ENCODE results near the gene NAB2.
"Not testable (repeated sequence)": the region's sequence is repeated elsewhere in the genome, so short reads cannot be mapped to it uniquely, and the experiment has no call there.

Gene NAB2

GRCh38 chr12:57107456-57108155 lies 18.7 kb downstream of the NAB2 start:
- H3K27me3 ChIP-seq (ENCODE audit: insufficient read depth, low read length): no peaks in the 10 kb centered on the region
- no peak overlapping the region for H3K4me3 ChIP-seq (ENCODE audit: low read length)
- H3K4me1 ChIP-seq (ENCODE audit: insufficient read depth, low read length): peaks cover 24% of the 10 kb centered on the region; the same call in 1 of the 2 replicates
- H3K27ac ChIP-seq (ENCODE audit: low read length): no peak overlapping the region
- H3K9ac ChIP-seq (ENCODE audit: low read depth, low read length): no peak overlapping the region
- H3K36me3 ChIP-seq (ENCODE audit: insufficient read depth, low read depth, low read length): peaks cover 29% of the 10 kb centered on the region
- H3K9me3 ChIP-seq (ENCODE audit: insufficient read depth, low read depth, low read length): no peaks in the 10 kb centered on the region

DNA sequence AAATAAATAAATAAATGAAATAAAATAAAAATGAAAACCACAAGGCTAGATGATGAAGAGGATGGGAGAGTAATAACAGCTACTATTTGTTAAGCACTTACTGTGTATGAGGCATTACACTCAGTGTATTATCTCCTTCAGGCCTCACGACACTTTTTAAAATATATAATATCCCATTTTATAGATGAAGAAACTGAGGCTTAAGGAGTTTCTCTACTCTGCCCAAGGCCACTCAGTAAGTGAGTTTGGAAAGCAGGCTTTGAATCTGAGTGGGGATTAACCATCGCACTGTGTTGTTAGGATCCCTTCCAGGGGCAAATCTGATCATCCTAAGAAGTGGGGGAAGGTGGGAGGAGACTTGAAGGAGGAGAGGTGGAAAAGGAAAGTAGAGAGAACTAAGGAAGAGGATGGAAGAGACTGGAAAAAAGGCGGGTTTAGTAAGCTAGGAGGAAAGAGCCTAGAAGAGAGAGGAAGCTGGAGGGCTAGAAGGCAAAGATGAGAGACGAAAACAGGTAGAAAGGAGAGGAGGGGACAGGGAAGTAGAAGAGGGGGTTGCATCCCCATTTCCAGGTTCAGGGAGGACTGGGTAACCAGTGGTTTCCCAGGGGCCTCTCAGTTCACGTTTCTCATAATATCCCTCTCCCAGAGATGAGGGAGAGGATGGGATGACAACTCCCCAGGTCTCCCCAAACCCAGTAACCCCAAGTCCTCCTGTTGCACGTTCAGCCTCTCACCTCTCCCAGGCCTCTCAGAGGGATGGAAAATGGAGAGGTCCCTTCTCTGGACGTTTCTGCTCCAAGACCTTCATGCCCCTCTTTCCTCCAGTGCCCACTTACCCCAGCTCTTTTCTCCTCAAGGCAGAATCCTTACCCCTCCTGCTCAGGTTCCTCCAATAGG lies 20.5 kb downstream of the NAB2 start:
- Histone ChIP-seq H3K4me1 (ENCODE audit: insufficient read depth, low read length) (peaks cover 24% of the 10 kb centered on the region; the same call in 1 of the 2 replicates), H3K9ac (ENCODE audit: low read depth, low read length) (peak overlapping the region; percentile 83; the same call in 1 of the 2 replicates), H3K27me3 (ENCODE audit: insufficient read depth, low read length) (no peaks in the 10 kb centered on the region), H3K4me3 (ENCODE audit: low read length) (peak overlapping the region; percentile 64), H3K27ac (ENCODE audit: low read length) (peak overlapping the region; percentile 41), H3K9me3 (ENCODE audit: insufficient read depth, low read depth, low read length) (no peaks in the 10 kb centered on the region), H3K36me3 (ENCODE audit: insufficient read depth, low read depth, low read length) (peaks cover 24% of the 10 kb centered on the region)

DNA sequence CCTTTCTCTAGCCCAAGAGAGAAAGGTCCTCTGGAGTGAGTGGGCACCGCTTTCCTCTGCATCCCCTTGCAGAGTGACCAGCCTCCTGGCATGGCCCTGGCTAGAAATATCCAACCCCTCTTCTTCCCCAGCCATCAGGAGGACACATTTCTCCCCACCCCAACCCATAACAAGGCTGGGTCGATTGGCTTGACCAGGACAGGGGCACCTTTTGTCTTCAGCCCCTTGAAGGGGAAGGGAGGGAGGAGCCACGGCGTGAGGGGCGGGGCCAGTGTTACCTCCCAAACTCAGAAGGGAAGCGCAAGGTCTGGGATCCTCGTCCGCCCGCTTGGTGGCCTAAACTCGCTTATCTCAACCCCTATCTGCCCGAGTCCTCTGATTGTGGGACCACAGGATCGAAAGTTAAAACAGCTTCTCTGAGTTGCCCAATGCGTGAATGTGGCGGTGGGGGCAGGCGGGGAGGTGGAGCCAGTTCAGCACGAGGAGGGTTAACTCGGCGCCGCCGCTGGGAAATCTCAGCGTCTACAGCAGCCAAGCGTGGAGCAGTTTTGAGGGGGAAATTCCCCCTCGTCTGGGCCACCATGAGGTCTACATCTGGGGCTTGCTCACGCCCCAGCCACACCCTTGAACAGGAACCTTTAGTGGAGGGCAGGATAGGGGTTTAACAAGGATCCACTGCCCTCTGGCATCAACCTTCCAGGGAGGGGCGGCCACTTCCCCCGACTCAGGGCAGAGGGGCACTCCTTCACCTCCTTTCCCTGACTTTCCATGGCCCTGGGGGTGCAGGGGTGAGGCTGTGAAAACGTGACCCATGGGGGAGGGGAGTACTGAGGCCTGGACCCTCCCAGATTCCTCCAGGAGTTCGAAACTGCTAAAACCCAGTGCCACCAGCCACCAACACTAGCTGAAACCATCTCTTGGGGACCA lies 21.5 kb downstream of the NAB2 start:
- Histone ChIP-seq H3K36me3 (ENCODE audit: insufficient read depth, low read depth, low read length) (peaks cover 16% of the 10 kb centered on the region; the same call in 1 of the 2 replicates), H3K27ac (ENCODE audit: low read length) (peak overlapping the region; percentile 41), H3K4me3 (ENCODE audit: low read length) (peak overlapping the region; percentile 64), H3K9me3 (ENCODE audit: insufficient read depth, low read depth, low read length) (no peaks in the 10 kb centered on the region), H3K9ac (ENCODE audit: low read depth, low read length) (peak overlapping the region; percentile 83; the same call in 1 of the 2 replicates), H3K4me1 (ENCODE audit: insufficient read depth, low read length) (peaks cover 24% of the 10 kb centered on the region; the same call in 1 of the 2 replicates), H3K27me3 (ENCODE audit: insufficient read depth, low read length) (no peaks in the 10 kb centered on the region)

DNA sequence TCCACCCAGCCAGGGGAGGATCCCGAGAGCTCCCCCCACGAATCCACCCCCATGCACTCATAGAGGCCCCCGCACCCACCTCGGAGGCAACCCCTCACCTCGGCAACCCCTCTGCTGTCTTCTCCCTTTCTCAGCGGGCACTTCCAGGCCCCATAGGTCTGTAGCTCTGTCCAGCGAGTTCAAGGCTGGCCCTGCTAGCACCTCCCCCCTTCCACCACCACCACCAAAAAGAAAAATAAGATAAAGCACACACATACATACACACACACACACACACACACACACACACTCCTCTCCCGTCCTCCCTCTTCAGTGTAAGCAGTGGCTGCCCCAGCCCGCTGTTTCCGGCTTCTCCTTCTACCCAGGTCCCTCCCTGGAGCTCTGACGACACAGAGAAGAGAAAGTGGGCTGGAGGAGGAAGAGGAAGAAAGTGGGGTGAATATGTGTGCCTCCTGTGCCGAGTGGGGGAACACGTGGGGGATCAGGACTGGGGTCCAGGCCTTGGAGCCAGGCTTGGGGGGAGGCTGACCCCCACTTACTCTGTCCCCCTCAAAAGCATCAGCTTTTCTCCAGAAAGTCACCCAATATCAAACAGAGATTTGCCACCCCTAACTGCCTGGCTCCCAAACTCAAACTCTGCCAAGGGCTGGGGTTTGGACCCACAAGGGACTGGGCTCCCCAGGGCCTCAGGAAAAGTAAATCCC lies 22.3 kb downstream of the NAB2 start, which contains the start of gene STAT6:
Gene STAT6, minus strand, starts transcription at position 332 of the 704 bp plus-strand sequence. CDS start 3,084 bp downstream, outside the sequence.
- Histone ChIP-seq H3K9ac (ENCODE audit: low read depth, low read length) (peak within 1 kb of the TSS; percentile 83; the same call in 1 of the 2 replicates), H3K36me3 (ENCODE audit: insufficient read depth, low read depth, low read length) (peaks cover 15% of the 10 kb centered on the region; the same call in 1 of the 2 replicates), H3K4me3 (ENCODE audit: low read length) (peak within 1 kb of the TSS; percentile 64), H3K4me1 (ENCODE audit: insufficient read depth, low read length) (peaks cover 24% of the 10 kb centered on the region; the same call in 1 of the 2 replicates), H3K27me3 (ENCODE audit: insufficient read depth, low read length) (peaks cover under 1% of the 10 kb centered on the region), H3K27ac (ENCODE audit: low read length) (peak within 1 kb of the TSS; percentile 41), H3K9me3 (ENCODE audit: insufficient read depth, low read depth, low read length) (no peaks in the 10 kb centered on the region)

GRCh38 chr12:57112492-57113294 lies 23.8 kb downstream of the NAB2 start:
- H3K36me3 ChIP-seq (ENCODE audit: insufficient read depth, low read depth, low read length): peaks cover 4% of the 10 kb centered on the region; the same call in 1 of the 2 replicates
- peaks cover 24% of the 10 kb centered on the region; the same call in 1 of the 2 replicates for H3K4me1 ChIP-seq (ENCODE audit: insufficient read depth, low read length)
- no peak overlapping the region for H3K27ac ChIP-seq (ENCODE audit: low read length)
- H3K27me3 ChIP-seq (ENCODE audit: insufficient read depth, low read length): peaks cover 6% of the 10 kb centered on the region
- 0 out of 2 replicates have a peak overlapping the region, but pooled peaks have one; percentile 38 for H3K9ac ChIP-seq (ENCODE audit: low read depth, low read length)
- no peaks in the 10 kb centered on the region for H3K9me3 ChIP-seq (ENCODE audit: insufficient read depth, low read depth, low read length)
- peak overlapping the region; percentile 64; the same call in 1 of the 2 replicates for H3K4me3 ChIP-seq (ENCODE audit: low read length)

- H3K4me3 ChIP-seq (ENCODE audit: low read length): no peak overlapping the region
- H3K9ac ChIP-seq (ENCODE audit: low read depth, low read length): no peak overlapping the region
- H3K9me3 ChIP-seq (ENCODE audit: insufficient read depth, low read depth, low read length): no peaks in the 10 kb centered on the region
- peaks cover 6% of the 10 kb centered on the region for H3K27me3 ChIP-seq (ENCODE audit: insufficient read depth, low read length)
- H3K4me1 ChIP-seq (ENCODE audit: insufficient read depth, low read length): peaks cover 7% of the 10 kb centered on the region; the same call in 1 of the 2 replicates
- no peak overlapping the region for H3K27ac ChIP-seq (ENCODE audit: low read length)
- H3K36me3 ChIP-seq (ENCODE audit: insufficient read depth, low read depth, low read length): no peaks in the 10 kb centered on the region
Measured at GRCh38 chr12:57116580-57117281, 27.8 kb downstream of the NAB2 start.

DNA sequence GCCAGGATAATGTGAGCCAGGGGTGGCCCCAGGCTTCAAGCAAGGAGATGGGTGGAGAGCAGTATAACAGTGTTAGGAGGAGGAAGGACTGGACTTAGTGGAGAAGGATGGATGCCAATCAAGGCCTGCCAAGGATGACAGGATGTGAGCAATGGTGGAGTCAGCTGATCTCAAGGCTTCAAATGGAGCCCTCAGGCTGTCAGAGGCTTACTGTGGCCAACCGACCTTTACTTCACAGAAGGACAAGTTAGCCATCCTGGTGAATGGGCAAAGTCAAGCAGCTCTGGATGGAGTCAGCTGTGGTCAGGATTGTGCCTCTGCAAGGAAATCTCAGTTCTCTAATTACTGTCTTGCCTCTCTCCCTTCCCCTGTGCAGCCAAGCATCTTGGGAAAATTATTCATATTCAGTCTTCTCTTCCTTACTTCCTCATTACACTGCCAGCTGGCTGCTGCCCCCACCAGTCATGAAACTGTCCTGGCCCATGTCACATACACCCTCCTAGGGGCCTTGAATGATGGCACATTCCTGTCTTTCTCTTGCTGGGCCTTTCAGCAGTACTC lies 29.9 kb downstream of the NAB2 start:
- H3K36me3 ChIP-seq (ENCODE audit: insufficient read depth, low read depth, low read length): no peaks in the 10 kb centered on the region
- H3K4me1 ChIP-seq (ENCODE audit: insufficient read depth, low read length): no peaks in the 10 kb centered on the region
- peaks cover 6% of the 10 kb centered on the region for H3K27me3 ChIP-seq (ENCODE audit: insufficient read depth, low read length)
- H3K4me3 ChIP-seq (ENCODE audit: low read length): no peak overlapping the region
- no peak overlapping the region for H3K27ac ChIP-seq (ENCODE audit: low read length)
- H3K9ac ChIP-seq (ENCODE audit: low read depth, low read length): no peak overlapping the region
- no peaks in the 10 kb centered on the region for H3K9me3 ChIP-seq (ENCODE audit: insufficient read depth, low read depth, low read length)

- no peaks in the 10 kb centered on the region for H3K36me3 ChIP-seq (ENCODE audit: insufficient read depth, low read depth, low read length)
- H3K9ac ChIP-seq (ENCODE audit: low read depth, low read length): no peak overlapping the region
- no peak overlapping the region for H3K4me3 ChIP-seq (ENCODE audit: low read length)
- no peaks in the 10 kb centered on the region for H3K4me1 ChIP-seq (ENCODE audit: insufficient read depth, low read length)
- no peak overlapping the region for H3K27ac ChIP-seq (ENCODE audit: low read length)
- peaks cover 6% of the 10 kb centered on the region for H3K27me3 ChIP-seq (ENCODE audit: insufficient read depth, low read length)
- no peaks in the 10 kb centered on the region for H3K9me3 ChIP-seq (ENCODE audit: insufficient read depth, low read depth, low read length)
Measured at GRCh38 chr12:57119294-57120085, 30.6 kb downstream of the NAB2 start.

GRCh38 chr12:57120718-57121117 lies 31.8 kb downstream of the NAB2 start:
- H3K27ac ChIP-seq (ENCODE audit: low read length); H3K4me3 ChIP-seq (ENCODE audit: low read length); H3K9ac ChIP-seq (ENCODE audit: low read depth, low read length); H3K4me1 ChIP-seq (ENCODE audit: insufficient read depth, low read length); H3K27me3 ChIP-seq (ENCODE audit: insufficient read depth, low read length); H3K36me3 ChIP-seq (ENCODE audit: insufficient read depth, low read depth, low read length); H3K9me3 ChIP-seq (ENCODE audit: insufficient read depth, low read depth, low read length): not testable (repeated sequence)
